ENCODE data around the gene LTBP4.

Gene LTBP4

GRCh38 chr19:40633207-40633606 is 32.0 kb downstream of the LTBP4 start:
- no peak overlapping the region for H3K4me3 ChIP-seq (ENCODE audit: low read depth, low read length)

GRCh38 chr19:40638327-40638726 is 37.2 kb downstream of the LTBP4 start:
- no peak overlapping the region for H3K4me3 ChIP-seq (ENCODE audit: low read depth, low read length)
- no peak for TF ChIP-seq CTCF (IDR thresholded peaks at IDR 0.05; ENCODE audit: control insufficient read depth, extremely low read depth, insufficient read depth)
- no peak for DNase-seq (ENCODE audit: low read depth)

More at GRCh38 chr19:40633207-40633606, 32.0 kb downstream of the LTBP4 start:
- DNase-seq (ENCODE audit: low read depth): no peak
- TF ChIP-seq CTCF (IDR thresholded peaks at IDR 0.05; ENCODE audit: control insufficient read depth, extremely low read depth, insufficient read depth): no peak

- no peak for DNase-seq (ENCODE audit: low read depth)
- TF ChIP-seq CTCF (IDR thresholded peaks at IDR 0.05; ENCODE audit: control insufficient read depth, extremely low read depth, insufficient read depth): no peak
- H3K4me3 ChIP-seq (ENCODE audit: low read depth, low read length): no peak overlapping the region
Observed at GRCh38 chr19:40639638-40639982, 38.4 kb downstream of the LTBP4 start.

GRCh38 chr19:40640744-40641143 is 39.6 kb downstream of the LTBP4 start:
- TF ChIP-seq CTCF (IDR thresholded peaks at IDR 0.05; ENCODE audit: control insufficient read depth, extremely low read depth, insufficient read depth): no peak
- H3K4me3 ChIP-seq (ENCODE audit: low read depth, low read length): no peak overlapping the region
- DNase-seq (ENCODE audit: low read depth): no peak

GRCh38 chr19:40641281-40641680 is 40.1 kb downstream of the LTBP4 start:
- no peak for TF ChIP-seq CTCF (IDR thresholded peaks at IDR 0.05; ENCODE audit: control insufficient read depth, extremely low read depth, insufficient read depth)
- DNase-seq (ENCODE audit: low read depth): no peak
- no peak overlapping the region for H3K4me3 ChIP-seq (ENCODE audit: low read depth, low read length)

- no peak overlapping the region for H3K4me3 ChIP-seq (ENCODE audit: low read depth, low read length)
- DNase-seq (ENCODE audit: low read depth): no peak
- no peak for TF ChIP-seq CTCF (IDR thresholded peaks at IDR 0.05; ENCODE audit: control insufficient read depth, extremely low read depth, insufficient read depth)
Observed at GRCh38 chr19:40642051-40642706, 41.0 kb downstream of the LTBP4 start.

GRCh38 chr19:40642757-40643305 is 41.7 kb downstream of the LTBP4 start:
- no peak for TF ChIP-seq CTCF (IDR thresholded peaks at IDR 0.05; ENCODE audit: control insufficient read depth, extremely low read depth, insufficient read depth)
- no peak for DNase-seq (ENCODE audit: low read depth)
- H3K4me3 ChIP-seq (ENCODE audit: low read depth, low read length): no peak overlapping the region

Measured in LNCaP clone FGC (cell line).